Adrenal gland (tissue), 5 donors: Measurements from ENCODE around the gene UGT1A6.

Experiments
- CTCF ChIP-seq, 6 experiments: fragments of 450-650 bp in 4 of 6; fragments of 200-600 bp in 2 of 6; sonication (generic) in 1 of 6; IDR thresholded peaks; 1 replicate in 5 of 6; 2 replicates in 1 of 6; pipeline versions ENCODE4 v1.5.1 to v1.8.0; 2016 to 2021; ENCODE audit warnings: antibody characterized with exemption in 6 of 6, mild to moderate bottlenecking in 2 of 6, moderate library complexity in 1 of 6
- POLR2A ChIP-seq, 2 donors: fragments of 450-650 bp; IDR thresholded peaks; one replicate each; pipeline ENCODE4 v1.6.1; 2017; ENCODE audit warnings: antibody characterized with exemption in 2 of 2, mild to moderate bottlenecking in 2 of 2, moderate library complexity in 1 of 2
- donor health status: DM: no; HTN: no; CAD: no.

- TF ChIP-seq POLR2A (IDR thresholded peaks at IDR 0.05) = no peak
- TF ChIP-seq CTCF (IDR thresholded peaks at IDR 0.05) = no peak
Measured at GRCh38 chr2:233658610-233659009, 34.1 kb upstream of the UGT1A6 start.
